HG03097 (cell line): ENCODE data around the gene TEX13D.

Source experiments
- ATAC-seq: cut with Tn5 transposase; IDR thresholded peaks from one replicate; pipeline ENCODE4 v1.9.1; 2021; ENCODE audit not compliant: unreplicated experiment, low FRiP score

The TEX13D gene

DNA sequence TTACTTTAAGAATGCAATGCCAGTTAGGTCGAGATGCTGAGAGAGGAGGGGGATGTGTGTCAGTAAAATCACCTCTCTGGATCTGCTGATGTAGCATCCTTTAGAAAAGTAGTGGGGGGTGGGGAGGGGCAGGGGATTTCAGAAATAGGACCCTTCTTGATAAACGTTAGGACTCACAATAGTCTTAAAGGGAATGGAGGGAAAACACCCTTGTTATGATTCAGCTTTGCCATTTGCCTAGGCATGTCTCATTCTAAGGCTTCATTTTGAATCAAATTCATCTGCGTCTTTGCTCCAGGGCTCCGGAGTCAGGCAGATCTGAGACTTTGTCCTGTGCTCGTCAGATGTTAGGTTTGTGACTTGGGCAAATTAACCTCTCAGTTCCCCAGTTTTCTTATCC, 14.8 kb downstream of the TEX13D start:
- ATAC-seq, result no peak

DNA sequence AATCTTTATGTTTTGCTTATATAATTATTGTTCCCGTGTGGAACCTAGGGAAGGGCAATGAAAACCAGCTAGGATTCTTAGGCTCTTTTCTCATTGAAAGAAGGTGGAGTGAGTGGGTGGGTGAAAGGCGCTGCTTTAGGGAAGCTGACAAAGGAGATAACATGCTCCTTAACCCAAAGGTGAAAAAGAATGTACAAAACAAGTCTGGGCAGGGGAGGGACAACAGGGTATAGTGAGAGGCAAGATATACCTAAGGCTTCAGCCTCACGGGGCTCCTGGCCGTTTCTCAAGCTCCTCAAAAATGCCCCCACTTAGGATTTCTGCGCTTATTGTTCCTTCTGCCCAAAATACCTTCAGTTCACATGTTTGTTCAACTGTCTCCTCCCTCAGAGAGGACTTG, 15.7 kb downstream of the TEX13D start:
- ATAC-seq, result no peak

DNA sequence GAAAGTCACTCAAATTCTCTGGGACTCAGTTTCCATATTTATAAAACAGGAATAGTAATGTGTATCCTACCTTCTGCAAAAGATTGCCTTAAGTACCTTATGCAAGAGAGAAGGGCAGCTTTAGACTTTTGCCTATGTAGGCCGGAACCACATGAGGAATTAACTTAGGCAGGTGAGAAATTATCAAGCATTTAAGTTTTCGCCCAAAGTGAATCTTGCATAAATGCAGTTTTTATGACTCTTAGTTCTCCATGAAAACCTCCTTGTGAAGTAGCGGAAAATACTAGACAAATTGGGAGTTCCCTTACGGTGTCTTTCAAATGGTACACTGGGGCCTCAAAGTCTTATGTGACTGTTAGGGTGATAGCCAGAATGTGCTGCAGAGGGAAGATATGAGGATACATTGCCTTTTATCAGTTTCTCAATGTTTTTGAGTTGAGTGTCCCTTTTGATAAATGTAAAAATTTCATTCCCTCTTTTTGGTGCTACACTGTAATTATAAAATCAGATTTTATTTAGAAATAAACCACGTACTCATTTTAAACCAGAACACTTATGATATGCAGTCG, 16.5 kb downstream of the TEX13D start:
- ATAC-seq, result no peak

- ATAC-seq, result no peak
These were observed 22.2 kb downstream of the TEX13D start for GRCh38 chrX:124354648-124355047.

DNA sequence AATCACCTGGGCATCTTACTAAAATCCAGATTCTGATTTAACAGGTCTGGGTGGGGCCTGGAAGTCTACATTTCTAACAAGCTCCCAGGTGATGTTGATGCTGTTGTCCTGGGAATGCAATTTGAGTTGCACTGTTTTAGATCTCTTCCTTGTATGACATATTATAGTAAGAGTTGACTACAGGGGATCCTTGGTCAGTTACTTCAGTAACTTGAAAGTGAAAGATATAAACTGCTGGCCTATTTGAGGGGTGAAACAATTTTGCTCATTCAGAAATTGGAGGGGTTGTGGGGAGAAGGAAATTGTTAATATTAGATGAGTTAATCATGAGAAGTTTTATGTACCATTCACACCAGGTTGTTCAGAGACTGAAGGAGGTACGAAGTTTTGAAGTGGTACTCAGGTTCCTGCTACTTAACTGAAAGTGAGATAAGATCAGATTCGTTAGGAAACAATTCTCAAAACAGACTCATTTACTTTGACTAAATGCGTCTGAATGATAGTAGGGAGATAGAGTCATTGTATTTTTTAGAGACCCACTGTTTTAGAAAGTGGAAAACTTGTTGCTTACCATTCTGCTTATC, 26.4 kb downstream of the TEX13D start:
- ATAC-seq, result peak; percentile 55

DNA sequence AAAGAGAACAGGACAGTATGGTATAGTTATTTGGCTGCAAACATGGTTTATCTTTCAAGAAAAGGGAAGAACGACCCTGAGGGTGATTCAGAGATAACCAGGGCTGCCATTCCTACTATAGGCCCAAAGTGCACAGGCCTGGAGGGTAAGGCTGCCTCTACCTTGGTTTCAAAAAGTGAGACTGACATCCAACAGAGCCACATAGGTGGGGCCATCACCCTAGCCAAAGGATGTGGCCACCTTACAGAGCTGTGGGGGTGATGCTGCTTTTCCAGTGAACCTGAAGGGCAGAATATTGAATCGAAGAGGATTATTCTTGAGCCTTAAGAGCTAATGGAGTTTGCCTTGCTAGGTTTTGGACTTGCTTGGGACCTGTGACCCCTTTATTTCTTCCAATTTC, 29.6 kb downstream of the TEX13D start:
- ATAC-seq, result no peak

DNA sequence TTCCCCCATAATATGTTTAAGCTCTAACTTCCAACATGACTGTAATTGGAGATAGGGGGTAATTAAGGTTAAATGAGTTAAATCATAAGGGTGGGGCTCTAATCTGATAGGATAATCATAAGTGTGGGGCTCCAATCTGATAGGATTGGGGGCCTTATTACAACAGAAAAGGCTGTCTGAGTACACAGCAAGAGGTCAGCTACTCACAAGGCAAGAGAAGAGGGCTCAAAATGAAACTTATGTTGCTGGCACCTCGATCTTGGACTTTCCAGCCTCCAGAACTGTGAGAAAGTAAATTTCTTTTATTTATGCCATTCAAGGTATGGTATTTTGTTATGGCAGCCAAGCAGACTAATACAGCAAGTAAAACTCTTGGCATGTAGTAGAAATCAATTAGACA, 30.3 kb downstream of the TEX13D start:
- no peak for ATAC-seq

GRCh38 chrX:124369722-124370121, 37.3 kb downstream of the TEX13D start:
- ATAC-seq, result no peak

GRCh38 chrX:124373348-124373747, 40.9 kb downstream of the TEX13D start:
- ATAC-seq, result no peak

DNA sequence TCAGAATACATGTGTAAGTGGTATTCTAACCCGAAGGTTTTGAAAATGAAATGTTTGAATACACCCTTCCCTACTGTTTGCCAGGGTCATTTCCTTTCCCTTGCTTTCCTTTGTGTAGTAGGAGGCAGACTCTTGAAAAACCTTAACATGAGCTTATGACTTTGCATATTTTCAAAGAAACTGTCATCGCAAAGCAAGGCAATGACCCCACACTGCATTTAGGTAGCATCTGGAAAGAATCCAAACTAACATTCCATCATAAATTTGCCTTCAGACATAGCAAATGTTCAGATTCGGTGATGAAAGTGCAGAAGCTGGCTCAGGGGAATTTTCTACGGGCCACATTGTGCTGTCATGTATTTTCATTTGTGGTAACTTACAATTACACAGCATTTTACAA, 46.2 kb downstream of the TEX13D start:
- ATAC-seq, result no peak

GRCh38 chrX:124383354-124383753, 50.9 kb downstream of the TEX13D start:
- no peak for ATAC-seq

GRCh38 chrX:124386401-124386800, 53.9 kb downstream of the TEX13D start:
- no peak for ATAC-seq
